Measurements from ENCODE around the gene WDR86. TPM values are rescaled to one million over a fixed set of nuclear protein-coding genes. Genes with fewer than 3 reads are reported as not detected.

Gene WDR86
- total RNA-seq, 1 experiment from 2014 or later = 8.1 TPM

- H4K8ac ChIP-seq (replicated peaks; ENCODE audit: insufficient read length, low read depth, low read length) = no peak overlapping the region
- no peak overlapping the region for H2AK5ac ChIP-seq (ENCODE audit: insufficient read length, low read length)
- H3K18ac ChIP-seq (ENCODE audit: insufficient read length, low read depth, low read length) = peak overlapping the region; percentile 20
- DNase-seq = peak; percentile 82
- H3K14ac ChIP-seq (ENCODE audit: insufficient read depth, low read length) = peak overlapping the region; percentile 24
- H3K4ac ChIP-seq (ENCODE audit: low read depth, low read length) = no peak overlapping the region
- no peak overlapping the region for H3K23ac ChIP-seq (ENCODE audit: insufficient read length, low read depth, low read length)
- H2BK120ac ChIP-seq (ENCODE audit: low read depth, low read length, poor library complexity, severe bottlenecking) = no peak overlapping the region
- H3K9ac ChIP-seq (ENCODE audit: extremely low read depth, insufficient read length, low read length) = no peak overlapping the region
- no peak overlapping the region for H2BK20ac ChIP-seq (ENCODE audit: low read depth, low read length, poor library complexity, severe bottlenecking)
- H3K23me2 ChIP-seq (ENCODE audit: insufficient read length, low read depth, low read length, poor library complexity, severe bottlenecking) = peaks cover 15% of the 10 kb centered on the region
- peaks cover 8 to 29% (median 27%) of the 10 kb centered on the region in 3 experiments for H3K36me3 Mint-ChIP-seq (ENCODE audit: insufficient read depth in 1 of 3, low read depth in 3 of 3)
- no peaks in the 10 kb centered on the region for H3K9me3 ChIP-seq (ENCODE audit: control insufficient read depth, low read depth, low read length)
- H3K27me3 Mint-ChIP-seq (ENCODE audit: low read depth) = peaks cover 34% of the 10 kb centered on the region
- no peaks in the 10 kb centered on the region for H3K9me3 Mint-ChIP-seq
- H2BK12ac ChIP-seq (ENCODE audit: insufficient read length, low read depth, low read length) = no peak overlapping the region
- TF ChIP-seq CTCF (conservative IDR thresholded peaks at IDR 0.05) = no peak
- H4K20me1 ChIP-seq (ENCODE audit: control insufficient read depth, insufficient read depth, insufficient read length) = peaks cover 4% of the 10 kb centered on the region
- no peak overlapping the region for H4K5ac ChIP-seq (ENCODE audit: insufficient read length, low read depth, low read length)
- H3K4me1 ChIP-seq (ENCODE audit: insufficient read depth, low read length) = no peaks in the 10 kb centered on the region
- no peak overlapping the region for H2BK15ac ChIP-seq (ENCODE audit: low read depth, low read length)
- no peak overlapping the region for H2BK5ac ChIP-seq (ENCODE audit: insufficient read length, low read length)
- H3K27ac ChIP-seq (ENCODE audit: insufficient read length, low read depth, low read length) = no peak overlapping the region
- no peak overlapping the region for H2AFZ ChIP-seq (ENCODE audit: low read length)
- H3K27ac Mint-ChIP-seq = no peak overlapping the region; a peak in 1 of 7 replicates
- WGBS (ENCODE audit: extremely low coverage, insufficient read length, low lambda C conversion rate) = no CpG with 5 or more reads among the region's 83 CpGs
- peak overlapping the region; percentile 57 to 72; a peak in 3 of 5 replicates for H3K4me3 Mint-ChIP-seq
- no peaks in the 10 kb centered on the region for H3K79me1 ChIP-seq (ENCODE audit: insufficient read depth, low read depth, low read length, poor library complexity, severe bottlenecking)
- no peak overlapping the region for H3T11ph ChIP-seq (ENCODE audit: low read length)
- H3K56ac ChIP-seq (ENCODE audit: insufficient read length, low read depth, low read length) = no peak overlapping the region
- H3K4me1 Mint-ChIP-seq = peaks cover 17 to 18% of the 10 kb centered on the region in 2 experiments
- H3K4me2 ChIP-seq (ENCODE audit: insufficient read depth, insufficient read length, low read length) = peak overlapping the region; percentile 67
- H4K91ac ChIP-seq (ENCODE audit: insufficient read length, low read depth, low read length) = no peak overlapping the region
- no peaks in the 10 kb centered on the region for H3K79me2 ChIP-seq (ENCODE audit: insufficient read depth, low read length)
- peaks cover 8% of the 10 kb centered on the region; the same call in 1 of the 2 replicates for H3K27me3 ChIP-seq (ENCODE audit: insufficient read depth, low read length)
These were observed 28.3 kb downstream of the WDR86 start for GRCh38 chr7:151381348-151382078.
